GM23338 (cell line): ENCODE data around the gene TCIRG1. TPM values are rescaled to one million over a fixed set of nuclear protein-coding genes. Genes with fewer than 3 reads are reported as not detected.

ENCODE experiments used
- ATAC-seq: fragments of 200-7000 bp; cut with Tn5 transposase; 3 replicates; pipeline ENCODE4 v1.9.1; 2020
- DNase-seq: peaks from one replicate; pipeline ENCODE4 v3.0.0-alpha.2; 2015; ENCODE audit warnings: low spot score
- H2AFZ ChIP-seq: fragments of 200-600 bp; sonication (generic); 2 replicates; pipeline ENCODE4 v1.8.0; 2016; ENCODE audit warnings: antibody characterized with exemption, mild to moderate bottlenecking, moderate library complexity
- H3F3A ChIP-seq: fragments of 200-600 bp; sonication (generic); replicated peaks from 2 replicates; pipeline ENCODE4 v1.8.0; 2017; ENCODE audit warnings: antibody characterized with exemption, mixed run types, low read depth
- H3K27ac ChIP-seq: fragments of 200-600 bp; sonication (generic); 2 replicates; pipeline ENCODE4 v1.6.1; 2016; ENCODE audit warnings: low read depth
- H3K27me3 ChIP-seq: fragments of 200-600 bp; sonication (generic); 2 replicates; pipeline ENCODE4 v1.8.0; 2016; ENCODE audit warnings: mild to moderate bottlenecking, mixed run types, moderate library complexity; ENCODE audit not compliant: insufficient read depth
- H3K36me3 ChIP-seq: fragments of 200-600 bp; sonication (generic); 2 replicates; pipeline ENCODE4 v1.8.0; 2016; ENCODE audit warnings: mild to moderate bottlenecking; ENCODE audit not compliant: insufficient read depth
- H3K4me1 ChIP-seq: fragments of 200-600 bp; sonication (generic); 2 replicates; pipeline ENCODE4 v1.8.0; 2016; ENCODE audit warnings: mild to moderate bottlenecking, moderate library complexity; ENCODE audit not compliant: insufficient read depth
- H3K4me2 ChIP-seq: fragments of 200-600 bp; sonication (generic); 2 replicates; pipeline ENCODE4 v1.7.1; 2017; ENCODE audit warnings: mixed run types
- H3K4me3 ChIP-seq: fragments of 200-600 bp; sonication (generic); 2 replicates; pipeline ENCODE4 v1.6.1; 2016; ENCODE audit warnings: mixed run types
- H3K79me2 ChIP-seq: fragments of 200-600 bp; sonication (generic); replicated peaks from 2 replicates; pipeline ENCODE4 v1.8.0; 2017; ENCODE audit warnings: mild to moderate bottlenecking; ENCODE audit not compliant: insufficient read depth
- H3K9me2 ChIP-seq: fragments of 200-600 bp; sonication (generic); 2 replicates; pipeline ENCODE4 v1.8.0; 2017; ENCODE audit not compliant: insufficient read depth
- H4K20me1 ChIP-seq: fragments of 200-600 bp; sonication (generic); replicated peaks from 2 replicates; pipeline ENCODE4 v1.8.0; 2017; ENCODE audit warnings: mild to moderate bottlenecking; ENCODE audit not compliant: insufficient read depth
- H3K27ac Mint-ChIP-seq: 2 replicates; pipeline ENCODE4 v1.8.0; 2020; ENCODE audit warnings: inconsistent platforms, mild to moderate bottlenecking, moderate library complexity, mixed read lengths
- H3K27me3 Mint-ChIP-seq: 3 replicates; pipeline ENCODE4 v1.8.0; 2022; ENCODE audit warnings: low read depth, mild to moderate bottlenecking, moderate library complexity, mixed read lengths, inconsistent platforms; ENCODE audit not compliant: insufficient read depth, poor library complexity
- H3K36me3 Mint-ChIP-seq: 3 replicates; pipeline ENCODE4 v1.8.0; 2021; ENCODE audit warnings: low read depth, mild to moderate bottlenecking, inconsistent platforms, moderate library complexity, mixed read lengths
- H3K4me1 Mint-ChIP-seq: 3 replicates; pipeline ENCODE4 v1.8.0; 2020; ENCODE audit warnings: mild to moderate bottlenecking, inconsistent platforms, mixed read lengths
- H3K4me3 Mint-ChIP-seq: 3 replicates; pipeline ENCODE4 v1.8.0; 2021; ENCODE audit warnings: moderate library complexity, mild to moderate bottlenecking, inconsistent platforms, mixed read lengths
- H3K9me3 Mint-ChIP-seq: 3 replicates; pipeline ENCODE4 v1.8.0; 2020; ENCODE audit warnings: moderate library complexity, mild to moderate bottlenecking, inconsistent platforms, mixed read lengths
- EZH2 ChIP-seq: fragments of 200-600 bp; sonication (generic); IDR thresholded peaks from one replicate; pipeline ENCODE4 v1.8.0; 2017; ENCODE audit warnings: antibody characterized with exemption, mild to moderate bottlenecking, low read depth; ENCODE audit not compliant: unreplicated experiment
- REST ChIP-seq: IDR thresholded peaks from one replicate; pipeline ENCODE4 v1.6.1; 2018; ENCODE audit warnings: antibody characterized with exemption; ENCODE audit not compliant: unreplicated experiment
- STAT1 ChIP-seq: IDR thresholded peaks from one replicate; pipeline ENCODE4 v1.6.1; 2016; ENCODE audit warnings: antibody characterized with exemption; ENCODE audit not compliant: unreplicated experiment
- polyA plus RNA-seq: library from polyadenylated mRNA; unstranded; fragments of >200 nt; fragmentation: Nextera tagmentation; extraction: Ambion mirVana; gene quantifications from 2 replicates; pipeline ENCODE4 v1.2.1, GENCODE V29; 2016
- total RNA-seq: library from RNA; depleted of rRNA; stranded (reverse); fragments of >200 nt; shearing (Covaris generic); gene quantifications from 2 replicates; pipeline ENCODE4 v1.2.3, GENCODE V29; 2014
- TF ChIP-seq, protein P1 (sequence below): fragments of 250-450 bp; sonication (Bioruptor Pico); IDR thresholded peaks from 2 replicates; pipeline ENCODE4 v1.5.0; 2020; ENCODE audit warnings: mild to moderate bottlenecking, moderate library complexity

Gene TCIRG1
- total and polyA plus RNA-seq, 2 experiments from 2014 or later: 20.4 to 40.4 TPM

GRCh38 chr11:68017980-68018729, 20.7 kb upstream of the TCIRG1 start:
- Histone ChIP-seq H3K4me1 (no peaks in the 10 kb centered on the region), H2AFZ (no peak overlapping the region), H3K79me2 (no peaks in the 10 kb centered on the region), H3K4me3 (no peak overlapping the region), H4K20me1 (no peaks in the 10 kb centered on the region), H3K4me2 (no peak overlapping the region), H3K9me2 (no peaks in the 10 kb centered on the region), H3K36me3 (no peaks in the 10 kb centered on the region), H3K27me3 (no peaks in the 10 kb centered on the region), H3K27ac (no peak overlapping the region), H3F3A (no peaks in the 10 kb centered on the region)
- Mint-ChIP-seq H3K36me3 (no peaks in the 10 kb centered on the region), H3K4me3 (no peak overlapping the region), H3K27me3 (peaks cover 14% of the 10 kb centered on the region), H3K27ac (no peak overlapping the region), H3K4me1 (peaks cover 11% of the 10 kb centered on the region), H3K9me3 (no peaks in the 10 kb centered on the region)
- ATAC-seq: no peak
- no peak for DNase-seq
- no peak for TF ChIP-seq REST
- TF ChIP-seq EZH2: no peak
- TF ChIP-seq, protein P1, sequence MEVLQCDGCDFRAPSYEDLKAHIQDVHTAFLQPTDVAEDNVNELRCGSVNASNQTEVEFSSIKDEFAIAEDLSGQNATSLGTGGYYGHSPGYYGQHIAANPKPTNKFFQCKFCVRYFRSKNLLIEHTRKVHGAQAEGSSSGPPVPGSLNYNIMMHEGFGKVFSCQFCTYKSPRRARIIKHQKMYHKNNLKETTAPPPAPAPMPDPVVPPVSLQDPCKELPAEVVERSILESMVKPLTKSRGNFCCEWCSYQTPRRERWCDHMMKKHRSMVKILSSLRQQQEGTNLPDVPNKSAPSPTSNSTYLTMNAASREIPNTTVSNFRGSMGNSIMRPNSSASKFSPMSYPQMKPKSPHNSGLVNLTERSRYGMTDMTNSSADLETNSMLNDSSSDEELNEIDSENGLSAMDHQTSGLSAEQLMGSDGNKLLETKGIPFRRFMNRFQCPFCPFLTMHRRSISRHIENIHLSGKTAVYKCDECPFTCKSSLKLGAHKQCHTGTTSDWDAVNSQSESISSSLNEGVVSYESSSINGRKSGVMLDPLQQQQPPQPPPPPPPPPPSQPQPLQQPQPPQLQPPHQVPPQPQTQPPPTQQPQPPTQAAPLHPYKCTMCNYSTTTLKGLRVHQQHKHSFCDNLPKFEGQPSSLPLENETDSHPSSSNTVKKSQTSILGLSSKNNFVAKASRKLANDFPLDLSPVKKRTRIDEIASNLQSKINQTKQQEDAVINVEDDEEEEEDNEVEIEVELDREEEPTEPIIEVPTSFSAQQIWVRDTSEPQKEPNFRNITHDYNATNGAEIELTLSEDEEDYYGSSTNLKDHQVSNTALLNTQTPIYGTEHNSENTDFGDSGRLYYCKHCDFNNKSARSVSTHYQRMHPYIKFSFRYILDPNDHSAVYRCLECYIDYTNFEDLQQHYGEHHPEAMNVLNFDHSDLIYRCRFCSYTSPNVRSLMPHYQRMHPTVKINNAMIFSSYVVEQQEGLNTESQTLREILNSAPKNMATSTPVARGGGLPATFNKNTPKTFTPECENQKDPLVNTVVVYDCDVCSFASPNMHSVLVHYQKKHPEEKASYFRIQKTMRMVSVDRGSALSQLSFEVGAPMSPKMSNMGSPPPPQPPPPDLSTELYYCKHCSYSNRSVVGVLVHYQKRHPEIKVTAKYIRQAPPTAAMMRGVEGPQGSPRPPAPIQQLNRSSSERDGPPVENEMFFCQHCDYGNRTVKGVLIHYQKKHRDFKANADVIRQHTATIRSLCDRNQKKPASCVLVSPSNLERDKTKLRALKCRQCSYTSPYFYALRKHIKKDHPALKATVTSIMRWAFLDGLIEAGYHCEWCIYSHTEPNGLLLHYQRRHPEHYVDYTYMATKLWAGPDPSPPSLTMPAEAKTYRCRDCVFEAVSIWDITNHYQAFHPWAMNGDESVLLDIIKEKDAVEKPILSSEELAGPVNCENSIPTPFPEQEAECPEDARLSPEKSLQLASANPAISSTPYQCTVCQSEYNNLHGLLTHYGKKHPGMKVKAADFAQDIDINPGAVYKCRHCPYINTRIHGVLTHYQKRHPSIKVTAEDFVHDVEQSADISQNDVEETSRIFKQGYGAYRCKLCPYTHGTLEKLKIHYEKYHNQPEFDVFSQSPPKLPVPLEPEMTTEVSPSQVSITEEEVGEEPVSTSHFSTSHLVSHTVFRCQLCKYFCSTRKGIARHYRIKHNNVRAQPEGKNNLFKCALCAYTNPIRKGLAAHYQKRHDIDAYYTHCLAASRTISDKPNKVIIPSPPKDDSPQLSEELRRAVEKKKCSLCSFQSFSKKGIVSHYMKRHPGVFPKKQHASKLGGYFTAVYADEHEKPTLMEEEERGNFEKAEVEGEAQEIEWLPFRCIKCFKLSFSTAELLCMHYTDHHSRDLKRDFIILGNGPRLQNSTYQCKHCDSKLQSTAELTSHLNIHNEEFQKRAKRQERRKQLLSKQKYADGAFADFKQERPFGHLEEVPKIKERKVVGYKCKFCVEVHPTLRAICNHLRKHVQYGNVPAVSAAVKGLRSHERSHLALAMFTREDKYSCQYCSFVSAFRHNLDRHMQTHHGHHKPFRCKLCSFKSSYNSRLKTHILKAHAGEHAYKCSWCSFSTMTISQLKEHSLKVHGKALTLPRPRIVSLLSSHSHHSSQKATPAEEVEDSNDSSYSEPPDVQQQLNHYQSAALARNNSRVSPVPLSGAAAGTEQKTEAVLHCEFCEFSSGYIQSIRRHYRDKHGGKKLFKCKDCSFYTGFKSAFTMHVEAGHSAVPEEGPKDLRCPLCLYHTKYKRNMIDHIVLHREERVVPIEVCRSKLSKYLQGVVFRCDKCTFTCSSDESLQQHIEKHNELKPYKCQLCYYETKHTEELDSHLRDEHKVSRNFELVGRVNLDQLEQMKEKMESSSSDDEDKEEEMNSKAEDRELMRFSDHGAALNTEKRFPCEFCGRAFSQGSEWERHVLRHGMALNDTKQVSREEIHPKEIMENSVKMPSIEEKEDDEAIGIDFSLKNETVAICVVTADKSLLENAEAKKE (CRISPR knock-in tag): no peak
- no peak for TF ChIP-seq STAT1
